NB4 (cell line): Measurements from ENCODE around the gene RNF14.
A peak's percentile ranks its signal among the peaks of the same experiment; 100 is the strongest.

ENCODE experiments used
- DNase-seq: peaks from one replicate; pipeline ENCODE4 v3.0.0; 2010; ENCODE audit warnings: low read depth
- H3K4me3 ChIP-seq: one replicate; pipeline ENCODE4 v1.5.1; 2011; ENCODE audit warnings: mild to moderate bottlenecking, low read depth, low read length, moderate library complexity
- MAX ChIP-seq: IDR thresholded peaks from 2 replicates; pipeline ENCODE4 v1.6.1; 2011; ENCODE audit warnings: low read depth, low read length
- MYC ChIP-seq: IDR thresholded peaks from 2 replicates; pipeline ENCODE4 v1.6.1; 2011; ENCODE audit warnings: low read depth, low read length
- POLR2A ChIP-seq: IDR thresholded peaks from 2 replicates; pipeline ENCODE4 v1.6.1; 2011; ENCODE audit warnings: mild to moderate bottlenecking; ENCODE audit not compliant: insufficient read length; ENCODE audit errors: extremely low read depth
- TF ChIP-seq, protein P1 (sequence below): IDR thresholded peaks from one replicate; pipeline ENCODE4 v1.5.1; 2012; ENCODE audit warnings: low read depth, low read length

The RNF14 gene

DNA sequence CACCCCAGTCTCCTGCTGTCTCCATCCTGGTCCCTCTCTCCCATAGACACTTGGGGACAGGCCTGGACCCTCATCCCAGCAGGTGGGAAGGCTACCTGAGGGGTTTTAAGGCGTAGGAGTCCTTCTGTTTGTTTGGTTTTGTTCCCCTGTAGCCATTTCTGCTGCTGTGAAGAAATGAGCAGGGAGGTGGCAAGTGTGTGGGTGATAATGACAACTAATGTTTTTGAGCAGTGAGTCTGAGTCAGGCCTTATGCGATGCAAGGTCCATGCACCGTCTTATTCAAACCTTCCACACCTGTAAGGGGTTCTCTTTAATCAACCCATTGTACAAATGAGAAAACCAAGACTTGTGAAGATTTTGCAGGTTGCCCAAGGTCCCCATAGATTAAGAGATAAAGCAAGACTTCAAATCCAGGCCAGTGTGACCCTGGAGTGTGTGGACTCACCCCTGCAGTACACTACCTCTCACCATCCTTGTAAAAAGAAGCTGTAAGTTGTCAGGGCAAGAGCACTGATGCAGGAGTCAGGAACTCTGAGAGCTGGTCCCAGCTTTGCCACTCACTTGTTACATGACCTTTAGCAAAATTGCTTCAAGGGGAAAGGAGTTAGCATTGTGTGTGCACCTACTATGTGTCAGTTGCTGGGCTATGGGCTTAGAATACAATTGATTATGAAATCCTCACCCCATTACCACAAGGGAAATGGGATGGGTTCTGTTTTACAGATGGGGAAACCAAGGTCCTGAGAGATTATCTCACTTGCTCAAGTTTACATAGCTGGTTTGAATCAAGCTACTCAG is 18.5 kb upstream of the RNF14 start:
- DNase-seq: no peak
- TF ChIP-seq MYC: no peak
- TF ChIP-seq, protein P1, sequence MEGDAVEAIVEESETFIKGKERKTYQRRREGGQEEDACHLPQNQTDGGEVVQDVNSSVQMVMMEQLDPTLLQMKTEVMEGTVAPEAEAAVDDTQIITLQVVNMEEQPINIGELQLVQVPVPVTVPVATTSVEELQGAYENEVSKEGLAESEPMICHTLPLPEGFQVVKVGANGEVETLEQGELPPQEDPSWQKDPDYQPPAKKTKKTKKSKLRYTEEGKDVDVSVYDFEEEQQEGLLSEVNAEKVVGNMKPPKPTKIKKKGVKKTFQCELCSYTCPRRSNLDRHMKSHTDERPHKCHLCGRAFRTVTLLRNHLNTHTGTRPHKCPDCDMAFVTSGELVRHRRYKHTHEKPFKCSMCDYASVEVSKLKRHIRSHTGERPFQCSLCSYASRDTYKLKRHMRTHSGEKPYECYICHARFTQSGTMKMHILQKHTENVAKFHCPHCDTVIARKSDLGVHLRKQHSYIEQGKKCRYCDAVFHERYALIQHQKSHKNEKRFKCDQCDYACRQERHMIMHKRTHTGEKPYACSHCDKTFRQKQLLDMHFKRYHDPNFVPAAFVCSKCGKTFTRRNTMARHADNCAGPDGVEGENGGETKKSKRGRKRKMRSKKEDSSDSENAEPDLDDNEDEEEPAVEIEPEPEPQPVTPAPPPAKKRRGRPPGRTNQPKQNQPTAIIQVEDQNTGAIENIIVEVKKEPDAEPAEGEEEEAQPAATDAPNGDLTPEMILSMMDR: no peak
- no peak for TF ChIP-seq MAX
- no peak for TF ChIP-seq POLR2A
- no peak overlapping the region for H3K4me3 ChIP-seq

DNA sequence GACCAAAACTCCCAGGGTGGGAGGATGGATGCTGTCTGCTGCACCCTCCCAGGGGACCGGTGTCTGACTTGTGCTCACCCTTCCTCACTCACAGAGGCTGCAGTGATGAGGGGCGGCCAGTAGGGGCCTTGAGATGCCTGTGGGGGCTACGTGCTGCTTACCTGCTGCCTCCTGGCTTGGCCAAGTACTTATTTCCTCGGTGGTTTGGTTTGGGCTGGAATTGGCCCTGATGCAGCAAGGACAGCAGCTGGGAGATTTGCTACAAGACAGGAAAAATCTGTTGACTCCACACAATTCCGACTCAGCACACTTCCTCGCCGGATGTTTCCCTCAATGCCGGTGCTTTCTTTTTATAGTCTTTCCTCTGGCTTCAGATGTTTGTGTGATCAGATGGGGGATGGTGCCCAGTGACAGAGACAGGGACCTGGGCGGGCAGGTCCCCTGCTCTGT is 17.5 kb upstream of the RNF14 start:
- TF ChIP-seq, protein P1: peak; percentile 46
- TF ChIP-seq MYC: no peak
- DNase-seq: peak; percentile 54
- no peak overlapping the region for H3K4me3 ChIP-seq

GRCh38 chr5:141952020-141952419 is 16.9 kb upstream of the RNF14 start:
- H3K4me3 ChIP-seq: no peak overlapping the region
- no peak for DNase-seq
- TF ChIP-seq, protein P1: no peak
- no peak for TF ChIP-seq MAX
- no peak for TF ChIP-seq POLR2A
- no peak for TF ChIP-seq MYC

DNA sequence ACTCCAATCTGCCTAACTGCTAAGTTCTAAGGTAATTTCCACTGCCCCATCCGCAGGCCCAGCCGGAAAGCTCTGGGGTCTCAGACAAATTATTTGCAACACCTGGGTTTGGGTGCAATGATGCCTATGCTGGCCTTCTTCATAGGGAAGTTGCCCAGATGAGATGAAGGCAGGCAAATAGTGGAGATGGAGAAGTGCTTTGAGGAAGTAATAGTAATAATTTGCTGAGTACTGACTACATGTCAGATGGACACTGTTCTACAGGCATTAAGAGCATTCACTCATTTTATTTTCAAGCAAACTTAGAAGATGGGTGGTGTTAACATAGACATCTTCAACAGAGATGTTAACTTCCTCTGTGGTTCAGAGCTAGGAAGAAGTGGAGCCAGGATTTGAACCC is 14.7 kb upstream of the RNF14 start:
- no peak overlapping the region for H3K4me3 ChIP-seq
- no peak for DNase-seq
- TF ChIP-seq POLR2A (no peak), MYC (no peak), MAX (no peak)
- TF ChIP-seq, protein P1: no peak

DNA sequence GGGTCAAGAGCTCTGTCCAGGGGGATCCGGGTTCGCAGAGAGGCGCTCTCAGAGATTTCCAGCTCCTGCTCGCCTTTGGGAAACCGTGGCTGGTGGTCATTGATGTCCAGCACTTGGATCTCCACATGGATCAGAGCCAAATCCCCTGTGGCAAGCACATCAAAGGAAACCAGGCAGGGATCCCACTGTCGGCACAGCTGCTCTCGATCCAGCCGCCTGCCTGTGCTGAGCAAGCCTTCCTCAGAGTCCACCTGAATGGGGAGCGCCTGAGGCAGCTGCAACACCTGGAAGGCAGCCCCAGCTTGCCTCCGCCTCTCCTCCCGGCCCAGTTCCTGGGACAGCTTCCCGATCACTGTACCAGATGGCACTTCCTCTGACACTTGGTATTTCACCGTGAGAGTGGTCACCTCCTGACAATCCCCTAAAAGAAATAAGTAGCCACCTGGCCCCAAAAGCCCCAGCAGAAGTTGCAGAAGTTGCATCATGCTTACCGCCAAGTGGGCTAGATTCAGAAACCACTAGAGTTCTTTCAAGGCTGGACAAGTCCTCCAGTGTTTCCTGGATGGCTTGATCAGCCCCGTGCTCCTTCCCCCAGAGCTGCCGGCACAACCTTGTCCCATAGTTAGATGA is 11.4 kb upstream of the RNF14 start:
- peak; percentile 31 for DNase-seq
- TF ChIP-seq MYC (no peak), POLR2A (no peak), MAX (no peak)
- TF ChIP-seq, protein P1: no peak
- no peak overlapping the region for H3K4me3 ChIP-seq

GRCh38 chr5:141958113-141958512 is 10.8 kb upstream of the RNF14 start, which contains the start of gene PCDH12:
Gene PCDH12, minus strand, starts transcription at chr5:141958202. Its CDS starts 351 bp downstream, at chr5:141957851.
- DNase-seq: peak; percentile 39
- TF ChIP-seq, protein P1: no peak
- TF ChIP-seq MAX: no peak
- no peak for TF ChIP-seq MYC
- no peak for TF ChIP-seq POLR2A
- no peak within 1 kb of the TSS for H3K4me3 ChIP-seq
